H1 (cell line): ENCODE data around the gene WFDC1. TPM values are rescaled to one million over a fixed set of nuclear protein-coding genes. Genes with fewer than 3 reads are reported as not detected.

Experiments
- CEBPB ChIP-seq: IDR thresholded peaks from 2 replicates; pipeline ENCODE4 v1.6.1; 2012; ENCODE audit warnings: low read depth, low read length
- POLR2A ChIP-seq, 2 experiments: IDR thresholded peaks; 1 replicate in 1 of 2; 2 replicates in 1 of 2; pipeline ENCODE4 v1.6.1; 2011; ENCODE audit warnings: low read depth in 2 of 2, low read length in 2 of 2, mild to moderate bottlenecking in 2 of 2; ENCODE audit errors: control extremely low read depth in 1 of 2
- SP1 ChIP-seq: IDR thresholded peaks from 2 replicates; pipeline ENCODE4 v1.6.1; 2011; ENCODE audit warnings: low read depth, low read length
- polyA plus RNA-seq, 7 experiments: library from polyadenylated mRNA; depleted of rRNA in 3 of 7; stranded (reverse) in 5 of 7; unstranded in 2 of 7; fragments of >200 nt in 5 of 7; fragments of 200-250 nt in 2 of 7; gene quantifications; 1 replicate in 5 of 7; 2 replicates in 1 of 7; 4 replicates in 1 of 7; pipeline versions ENCODE4 v1.2.1 to v1.2.3, GENCODE V29; 2011 to 2013; ENCODE audit warnings: missing spikeins in 2 of 7, mixed read lengths in 2 of 7
- total RNA-seq: library from RNA; stranded (reverse); fragmentation: NEBNext Ultra II Directional; extraction: Animal tissue kit (Norgen Biotek cat#: 25700); gene quantifications from 2 replicates; pipeline ENCODE4 v1.2.1, GENCODE V29; 2021
- TF ChIP-seq, protein P1 (sequence below): fragments of 300-600 bp; sonication (generic); IDR thresholded peaks from 2 replicates; pipeline ENCODE4 v1.7.1; 2012; ENCODE audit warnings: low read length, moderate library complexity, mild to moderate bottlenecking, inconsistent platforms; ENCODE audit not compliant: insufficient replicate concordance

Gene WFDC1
- total and polyA plus RNA-seq, 2 of the 8 experiments (the other 6 are each of a cell fraction or from before 2014, with no cell fraction given), result 0.70 to 1.1 TPM

DNA sequence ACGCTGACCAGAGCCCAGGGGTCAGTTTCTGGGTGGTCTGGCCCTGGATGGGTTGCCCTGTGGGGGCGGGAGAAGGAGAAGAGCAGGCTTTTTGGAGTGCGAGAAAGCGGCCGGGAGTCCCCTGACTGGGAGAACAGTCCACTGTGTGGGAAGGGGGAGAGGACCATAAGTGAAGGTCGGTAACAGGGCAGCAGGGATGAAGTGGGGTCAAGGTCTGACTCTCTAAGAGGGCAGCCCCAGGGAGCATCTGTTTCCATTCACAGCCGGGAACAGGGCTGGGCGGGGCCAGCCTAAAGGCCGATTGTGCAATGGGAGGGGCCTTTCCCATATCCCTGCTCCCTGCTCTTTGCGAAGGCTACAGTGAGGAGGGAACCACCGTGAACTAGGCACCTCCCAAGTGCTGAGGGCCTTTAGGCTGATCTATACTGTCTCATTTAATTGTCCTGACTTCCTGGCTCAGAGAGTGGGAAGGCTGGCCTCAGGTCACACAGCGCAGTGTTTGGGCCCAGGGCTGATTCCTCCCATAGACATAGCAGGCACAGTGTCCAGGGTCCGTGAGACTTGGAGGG, 10.4 kb upstream of the WFDC1 start (continued):
- TF ChIP-seq, protein P1, sequence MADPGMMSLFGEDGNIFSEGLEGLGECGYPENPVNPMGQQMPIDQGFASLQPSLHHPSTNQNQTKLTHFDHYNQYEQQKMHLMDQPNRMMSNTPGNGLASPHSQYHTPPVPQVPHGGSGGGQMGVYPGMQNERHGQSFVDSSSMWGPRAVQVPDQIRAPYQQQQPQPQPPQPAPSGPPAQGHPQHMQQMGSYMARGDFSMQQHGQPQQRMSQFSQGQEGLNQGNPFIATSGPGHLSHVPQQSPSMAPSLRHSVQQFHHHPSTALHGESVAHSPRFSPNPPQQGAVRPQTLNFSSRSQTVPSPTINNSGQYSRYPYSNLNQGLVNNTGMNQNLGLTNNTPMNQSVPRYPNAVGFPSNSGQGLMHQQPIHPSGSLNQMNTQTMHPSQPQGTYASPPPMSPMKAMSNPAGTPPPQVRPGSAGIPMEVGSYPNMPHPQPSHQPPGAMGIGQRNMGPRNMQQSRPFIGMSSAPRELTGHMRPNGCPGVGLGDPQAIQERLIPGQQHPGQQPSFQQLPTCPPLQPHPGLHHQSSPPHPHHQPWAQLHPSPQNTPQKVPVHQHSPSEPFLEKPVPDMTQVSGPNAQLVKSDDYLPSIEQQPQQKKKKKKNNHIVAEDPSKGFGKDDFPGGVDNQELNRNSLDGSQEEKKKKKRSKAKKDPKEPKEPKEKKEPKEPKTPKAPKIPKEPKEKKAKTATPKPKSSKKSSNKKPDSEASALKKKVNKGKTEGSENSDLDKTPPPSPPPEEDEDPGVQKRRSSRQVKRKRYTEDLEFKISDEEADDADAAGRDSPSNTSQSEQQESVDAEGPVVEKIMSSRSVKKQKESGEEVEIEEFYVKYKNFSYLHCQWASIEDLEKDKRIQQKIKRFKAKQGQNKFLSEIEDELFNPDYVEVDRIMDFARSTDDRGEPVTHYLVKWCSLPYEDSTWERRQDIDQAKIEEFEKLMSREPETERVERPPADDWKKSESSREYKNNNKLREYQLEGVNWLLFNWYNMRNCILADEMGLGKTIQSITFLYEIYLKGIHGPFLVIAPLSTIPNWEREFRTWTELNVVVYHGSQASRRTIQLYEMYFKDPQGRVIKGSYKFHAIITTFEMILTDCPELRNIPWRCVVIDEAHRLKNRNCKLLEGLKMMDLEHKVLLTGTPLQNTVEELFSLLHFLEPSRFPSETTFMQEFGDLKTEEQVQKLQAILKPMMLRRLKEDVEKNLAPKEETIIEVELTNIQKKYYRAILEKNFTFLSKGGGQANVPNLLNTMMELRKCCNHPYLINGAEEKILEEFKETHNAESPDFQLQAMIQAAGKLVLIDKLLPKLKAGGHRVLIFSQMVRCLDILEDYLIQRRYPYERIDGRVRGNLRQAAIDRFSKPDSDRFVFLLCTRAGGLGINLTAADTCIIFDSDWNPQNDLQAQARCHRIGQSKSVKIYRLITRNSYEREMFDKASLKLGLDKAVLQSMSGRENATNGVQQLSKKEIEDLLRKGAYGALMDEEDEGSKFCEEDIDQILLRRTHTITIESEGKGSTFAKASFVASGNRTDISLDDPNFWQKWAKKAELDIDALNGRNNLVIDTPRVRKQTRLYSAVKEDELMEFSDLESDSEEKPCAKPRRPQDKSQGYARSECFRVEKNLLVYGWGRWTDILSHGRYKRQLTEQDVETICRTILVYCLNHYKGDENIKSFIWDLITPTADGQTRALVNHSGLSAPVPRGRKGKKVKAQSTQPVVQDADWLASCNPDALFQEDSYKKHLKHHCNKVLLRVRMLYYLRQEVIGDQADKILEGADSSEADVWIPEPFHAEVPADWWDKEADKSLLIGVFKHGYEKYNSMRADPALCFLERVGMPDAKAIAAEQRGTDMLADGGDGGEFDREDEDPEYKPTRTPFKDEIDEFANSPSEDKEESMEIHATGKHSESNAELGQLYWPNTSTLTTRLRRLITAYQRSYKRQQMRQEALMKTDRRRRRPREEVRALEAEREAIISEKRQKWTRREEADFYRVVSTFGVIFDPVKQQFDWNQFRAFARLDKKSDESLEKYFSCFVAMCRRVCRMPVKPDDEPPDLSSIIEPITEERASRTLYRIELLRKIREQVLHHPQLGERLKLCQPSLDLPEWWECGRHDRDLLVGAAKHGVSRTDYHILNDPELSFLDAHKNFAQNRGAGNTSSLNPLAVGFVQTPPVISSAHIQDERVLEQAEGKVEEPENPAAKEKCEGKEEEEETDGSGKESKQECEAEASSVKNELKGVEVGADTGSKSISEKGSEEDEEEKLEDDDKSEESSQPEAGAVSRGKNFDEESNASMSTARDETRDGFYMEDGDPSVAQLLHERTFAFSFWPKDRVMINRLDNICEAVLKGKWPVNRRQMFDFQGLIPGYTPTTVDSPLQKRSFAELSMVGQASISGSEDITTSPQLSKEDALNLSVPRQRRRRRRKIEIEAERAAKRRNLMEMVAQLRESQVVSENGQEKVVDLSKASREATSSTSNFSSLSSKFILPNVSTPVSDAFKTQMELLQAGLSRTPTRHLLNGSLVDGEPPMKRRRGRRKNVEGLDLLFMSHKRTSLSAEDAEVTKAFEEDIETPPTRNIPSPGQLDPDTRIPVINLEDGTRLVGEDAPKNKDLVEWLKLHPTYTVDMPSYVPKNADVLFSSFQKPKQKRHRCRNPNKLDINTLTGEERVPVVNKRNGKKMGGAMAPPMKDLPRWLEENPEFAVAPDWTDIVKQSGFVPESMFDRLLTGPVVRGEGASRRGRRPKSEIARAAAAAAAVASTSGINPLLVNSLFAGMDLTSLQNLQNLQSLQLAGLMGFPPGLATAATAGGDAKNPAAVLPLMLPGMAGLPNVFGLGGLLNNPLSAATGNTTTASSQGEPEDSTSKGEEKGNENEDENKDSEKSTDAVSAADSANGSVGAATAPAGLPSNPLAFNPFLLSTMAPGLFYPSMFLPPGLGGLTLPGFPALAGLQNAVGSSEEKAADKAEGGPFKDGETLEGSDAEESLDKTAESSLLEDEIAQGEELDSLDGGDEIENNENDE, result no peak
- TF ChIP-seq CEBPB, result peak; percentile 97
- TF ChIP-seq SP1, result 0 out of 2 replicates have a peak, but pooled peaks have one; percentile 25
- TF ChIP-seq POLR2A (IDR thresholded peaks at IDR 0.05; ENCODE audit: control extremely low read depth in 1 of 2, low read depth in 2 of 2, low read length in 2 of 2), result no peak
- TF ChIP-seq, all 59 proteins: peak for 2
